ENCODE results near the gene GSTO1. TPM values are rescaled to one million over a fixed set of nuclear protein-coding genes. Genes with fewer than 3 reads are reported as not detected.
A peak's percentile ranks its signal among the peaks of the same experiment; 100 is the strongest.

GSTO1 gene
- total and polyA plus RNA-seq, 2 donors from 2014 or later = 83.7 to 263 TPM

DNA sequence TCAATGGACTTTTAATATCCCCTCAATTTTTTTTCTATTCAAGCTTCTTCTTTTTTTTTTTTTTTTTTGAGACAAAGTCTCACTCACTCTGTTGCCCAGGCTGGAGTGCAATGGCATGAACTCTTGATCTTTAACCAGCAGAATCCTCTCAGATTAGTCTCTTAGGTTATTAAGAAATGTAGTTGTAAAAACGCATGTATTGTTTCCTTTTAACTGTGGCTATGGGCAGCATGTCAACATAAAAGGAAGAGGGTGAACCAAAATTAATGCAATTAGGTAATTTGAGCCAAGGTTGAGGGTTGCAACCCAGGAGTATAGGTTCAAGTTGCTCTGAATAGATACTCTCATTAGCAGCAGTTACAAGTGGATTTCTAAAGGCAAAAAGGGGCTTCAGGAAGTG lies 4.3 kb upstream of the GSTO1 start:
- H3K4me1 ChIP-seq (ENCODE audit: control insufficient read depth in 2 of 3, insufficient read depth in 2 of 3, low read depth in 1 of 3, low read length in 3 of 3) = peaks cover 0 to 5% (median 3%) of the 10 kb centered on the region in 3 donors
- FAIRE-seq (peak; percentile 23), DNase-seq (no peak)
- no peak overlapping the region for H3K27ac ChIP-seq (ENCODE audit: low read depth in 2 of 2, low read length in 2 of 2)
- H3K36me3 ChIP-seq (ENCODE audit: control insufficient read depth in 2 of 3, insufficient read depth in 3 of 3, low read length in 3 of 3) = no peaks in the 10 kb centered on the region
- H3K27me3 ChIP-seq (ENCODE audit: control insufficient read depth, insufficient read depth, low read length) = no peaks in the 10 kb centered on the region
- no peak overlapping the region for H3K9ac ChIP-seq (ENCODE audit: low read length in 3 of 3)
- H3K4me3 ChIP-seq (ENCODE audit: low read length in 3 of 3) = no peak overlapping the region
- no peaks in the 10 kb centered on the region for H3K9me3 ChIP-seq (ENCODE audit: control insufficient read depth in 2 of 3, insufficient read depth in 1 of 3, low read length in 3 of 3)
- intact Hi-C loops (cut with DNase I) = no loop called here
- TF ChIP-seq, protein P1, sequence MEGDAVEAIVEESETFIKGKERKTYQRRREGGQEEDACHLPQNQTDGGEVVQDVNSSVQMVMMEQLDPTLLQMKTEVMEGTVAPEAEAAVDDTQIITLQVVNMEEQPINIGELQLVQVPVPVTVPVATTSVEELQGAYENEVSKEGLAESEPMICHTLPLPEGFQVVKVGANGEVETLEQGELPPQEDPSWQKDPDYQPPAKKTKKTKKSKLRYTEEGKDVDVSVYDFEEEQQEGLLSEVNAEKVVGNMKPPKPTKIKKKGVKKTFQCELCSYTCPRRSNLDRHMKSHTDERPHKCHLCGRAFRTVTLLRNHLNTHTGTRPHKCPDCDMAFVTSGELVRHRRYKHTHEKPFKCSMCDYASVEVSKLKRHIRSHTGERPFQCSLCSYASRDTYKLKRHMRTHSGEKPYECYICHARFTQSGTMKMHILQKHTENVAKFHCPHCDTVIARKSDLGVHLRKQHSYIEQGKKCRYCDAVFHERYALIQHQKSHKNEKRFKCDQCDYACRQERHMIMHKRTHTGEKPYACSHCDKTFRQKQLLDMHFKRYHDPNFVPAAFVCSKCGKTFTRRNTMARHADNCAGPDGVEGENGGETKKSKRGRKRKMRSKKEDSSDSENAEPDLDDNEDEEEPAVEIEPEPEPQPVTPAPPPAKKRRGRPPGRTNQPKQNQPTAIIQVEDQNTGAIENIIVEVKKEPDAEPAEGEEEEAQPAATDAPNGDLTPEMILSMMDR (IDR thresholded peaks at IDR 0.05; ENCODE audit: borderline replicate concordance, extremely low read depth, insufficient read depth) = no peak

DNA sequence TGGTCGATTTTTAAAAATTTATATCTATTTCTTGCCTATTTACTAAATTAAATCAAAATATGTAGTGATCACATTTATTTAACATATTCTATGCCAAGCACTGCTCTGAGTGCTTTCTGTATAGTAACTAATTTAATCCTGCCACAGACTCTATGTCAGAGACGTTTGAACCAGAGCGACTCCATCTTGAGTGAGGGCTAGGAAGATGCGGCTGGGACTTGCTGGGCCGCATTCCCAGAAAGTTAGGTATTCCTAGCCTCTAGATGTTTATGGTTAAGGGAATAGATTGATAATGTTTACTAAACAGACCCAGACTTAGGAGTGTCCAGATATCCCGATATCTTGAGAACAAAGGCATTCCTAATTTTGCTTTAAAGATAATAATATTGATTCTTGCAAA lies 3.2 kb upstream of the GSTO1 start:
- Histone ChIP-seq H3K4me1 (ENCODE audit: control insufficient read depth in 2 of 3, insufficient read depth in 2 of 3, low read depth in 1 of 3, low read length in 3 of 3) (peaks cover 0 to 5% (median 3%) of the 10 kb centered on the region in 3 donors), H3K9ac (ENCODE audit: low read length in 3 of 3) (no peak overlapping the region), H3K4me3 (ENCODE audit: low read length in 3 of 3) (no peak overlapping the region), H3K27ac (ENCODE audit: low read depth in 2 of 2, low read length in 2 of 2) (no peak overlapping the region), H3K9me3 (ENCODE audit: control insufficient read depth in 2 of 3, insufficient read depth in 1 of 3, low read length in 3 of 3) (no peaks in the 10 kb centered on the region), H3K36me3 (ENCODE audit: control insufficient read depth in 2 of 3, insufficient read depth in 3 of 3, low read length in 3 of 3) (no peaks in the 10 kb centered on the region), H3K27me3 (ENCODE audit: control insufficient read depth, insufficient read depth, low read length) (no peaks in the 10 kb centered on the region)
- intact Hi-C loops (cut with DNase I) = no loop called here
- TF ChIP-seq, protein P1 (IDR thresholded peaks at IDR 0.05; ENCODE audit: borderline replicate concordance, extremely low read depth, insufficient read depth) = no peak
- no peak for DNase-seq
- FAIRE-seq = no peak

DNA sequence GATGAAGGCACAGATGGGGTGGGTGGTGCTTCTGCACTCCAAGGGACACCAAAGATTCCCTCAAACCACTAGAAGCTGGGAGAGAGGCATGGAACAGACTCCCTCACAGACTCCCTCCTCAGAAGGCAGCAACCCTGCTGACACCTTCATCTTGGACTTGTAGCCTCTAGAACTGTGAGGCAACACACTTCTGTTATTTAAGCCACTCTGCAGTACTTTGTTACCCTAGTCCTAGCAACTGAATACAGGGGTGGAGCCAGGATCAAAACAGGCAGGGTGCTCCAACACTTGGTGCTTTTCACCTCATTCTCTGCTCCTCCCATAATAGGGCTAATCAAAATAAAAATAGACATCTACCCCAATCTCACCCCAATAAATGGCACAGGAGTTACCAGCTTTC lies 2.3 kb upstream of the GSTO1 start:
- H3K4me3 ChIP-seq (ENCODE audit: low read length in 3 of 3) = no peak overlapping the region
- H3K36me3 ChIP-seq (ENCODE audit: control insufficient read depth in 2 of 3, insufficient read depth in 3 of 3, low read length in 3 of 3) = peaks cover 0 to 5% (median 0%) of the 10 kb centered on the region in 3 donors
- intact Hi-C loops (cut with DNase I) = no loop called here
- no peak overlapping the region for H3K27ac ChIP-seq (ENCODE audit: low read depth in 2 of 2, low read length in 2 of 2)
- H3K27me3 ChIP-seq (ENCODE audit: control insufficient read depth, insufficient read depth, low read length) = no peaks in the 10 kb centered on the region
- TF ChIP-seq, protein P1 (IDR thresholded peaks at IDR 0.05; ENCODE audit: borderline replicate concordance, extremely low read depth, insufficient read depth) = no peak
- no peak overlapping the region for H3K9ac ChIP-seq (ENCODE audit: low read length in 3 of 3)
- no peaks in the 10 kb centered on the region for H3K9me3 ChIP-seq (ENCODE audit: control insufficient read depth in 2 of 3, insufficient read depth in 1 of 3, low read length in 3 of 3)
- H3K4me1 ChIP-seq (ENCODE audit: control insufficient read depth in 2 of 3, insufficient read depth in 2 of 3, low read depth in 1 of 3, low read length in 3 of 3) = peaks cover 0 to 11% (median 5%) of the 10 kb centered on the region in 3 donors
- FAIRE-seq (no peak), DNase-seq (no peak)

DNA sequence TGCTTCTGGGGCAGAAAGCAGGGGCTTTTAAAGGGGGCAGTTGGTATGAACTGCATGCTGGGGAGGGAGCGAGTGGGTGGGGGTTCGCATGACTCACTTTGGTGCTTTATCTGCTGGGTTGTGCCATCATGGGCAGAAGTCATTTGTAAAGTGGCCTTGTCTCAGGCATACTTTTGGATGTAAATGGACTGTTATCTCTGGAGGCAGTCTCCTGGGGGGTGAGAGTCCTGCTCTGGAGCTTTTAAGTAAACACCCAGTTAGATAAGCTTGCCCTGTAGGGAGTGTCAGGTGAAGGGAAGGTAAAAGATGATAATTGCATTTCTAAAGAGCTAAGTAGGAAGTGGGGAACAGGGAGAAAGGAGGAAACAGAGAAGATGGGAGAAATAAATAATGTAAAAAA lies 1.6 kb upstream of the GSTO1 start:
- H3K9ac ChIP-seq (ENCODE audit: low read length in 3 of 3) = no peak overlapping the region
- FAIRE-seq (no peak), DNase-seq (no peak)
- TF ChIP-seq, protein P1 (IDR thresholded peaks at IDR 0.05; ENCODE audit: borderline replicate concordance, extremely low read depth, insufficient read depth) = no peak
- H3K27me3 ChIP-seq (ENCODE audit: control insufficient read depth, insufficient read depth, low read length) = no peaks in the 10 kb centered on the region
- H3K4me1 ChIP-seq (ENCODE audit: control insufficient read depth in 2 of 3, insufficient read depth in 2 of 3, low read depth in 1 of 3, low read length in 3 of 3) = peaks cover 0 to 14% (median 7%) of the 10 kb centered on the region in 3 donors
- peaks cover 0 to 8% (median under 1%) of the 10 kb centered on the region in 3 donors for H3K36me3 ChIP-seq (ENCODE audit: control insufficient read depth in 2 of 3, insufficient read depth in 3 of 3, low read length in 3 of 3)
- intact Hi-C loops (cut with DNase I) = no loop called here
- H3K4me3 ChIP-seq (ENCODE audit: low read length in 3 of 3) = no peak overlapping the region
- no peaks in the 10 kb centered on the region for H3K9me3 ChIP-seq (ENCODE audit: control insufficient read depth in 2 of 3, insufficient read depth in 1 of 3, low read length in 3 of 3)
- no peak overlapping the region for H3K27ac ChIP-seq (ENCODE audit: low read depth in 2 of 2, low read length in 2 of 2)
